Mesothelial cell of epicardium (in vitro differentiated cells): Measurements from ENCODE around the gene HS3ST5. TPM values are rescaled to one million over a fixed set of nuclear protein-coding genes. Genes with fewer than 3 reads are reported as not detected.

Source experiments
- DNase-seq, 2 experiments: peaks; one replicate each; pipeline ENCODE4 v3.0.0; 2021; ENCODE audit warnings: low spot score in 2 of 2; ENCODE audit not compliant: unreplicated experiment in 2 of 2
- H3K27ac Mint-ChIP-seq: 2 replicates; pipeline ENCODE4 v1.8.0; 2021; ENCODE audit warnings: mixed read lengths
- H3K27me3 Mint-ChIP-seq: 2 replicates; pipeline ENCODE4 v1.8.0; 2021; ENCODE audit warnings: low read depth, mixed read lengths
- H3K36me3 Mint-ChIP-seq: 2 replicates; pipeline ENCODE4 v1.8.0; 2021; ENCODE audit warnings: mixed read lengths
- H3K4me1 Mint-ChIP-seq: 2 replicates; pipeline ENCODE4 v1.8.0; 2021; ENCODE audit warnings: mixed read lengths
- H3K4me3 Mint-ChIP-seq: 2 replicates; pipeline ENCODE4 v1.8.0; 2021; ENCODE audit warnings: mild to moderate bottlenecking, moderate library complexity, mixed read lengths
- H3K9me3 Mint-ChIP-seq: 2 replicates; pipeline ENCODE4 v1.8.0; 2021; ENCODE audit warnings: mixed read lengths
- total RNA-seq: library from RNA; stranded (reverse); gene quantifications from 3 replicates; pipeline ENCODE4 v1.2.1, GENCODE V29; 2021
- TF ChIP-seq, protein P1 (sequence below): fragments of 200-600 bp; sonication (generic); IDR thresholded peaks from one replicate; pipeline ENCODE4 v1.5.0; 2021; ENCODE audit warnings: antibody characterized with exemption; ENCODE audit not compliant: unreplicated experiment

HS3ST5 gene
- total RNA-seq, 1 donor from 2014 or later = 0.49 TPM

DNA sequence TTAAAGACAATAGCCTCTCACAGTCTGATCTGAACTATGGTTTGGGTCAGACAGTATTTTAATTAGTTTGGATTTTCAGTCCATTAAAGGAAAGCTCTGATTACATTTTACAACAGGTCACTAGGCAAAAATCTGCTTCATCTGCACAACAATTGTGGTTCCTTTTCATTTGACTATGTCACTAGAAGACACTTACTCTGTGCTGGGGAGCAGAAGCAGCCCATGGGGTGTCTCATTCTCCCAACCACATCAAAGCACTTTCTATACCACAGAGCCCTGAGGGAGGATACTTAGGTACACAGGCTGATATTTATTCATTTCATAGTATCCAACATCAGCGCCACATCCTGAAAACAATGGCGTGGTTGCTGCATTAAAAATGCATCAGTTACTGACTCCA is 335.3 kb downstream of the HS3ST5 start:
- Mint-ChIP-seq H3K9me3 (peaks cover 6% of the 10 kb centered on the region), H3K4me3 (peak overlapping the region; percentile 53), H3K27ac (peak overlapping the region; percentile 89), H3K36me3 (peaks cover 18% of the 10 kb centered on the region), H3K27me3 (no peaks in the 10 kb centered on the region), H3K4me1 (peaks cover 50% of the 10 kb centered on the region)
- DNase-seq = no peak
- TF ChIP-seq, protein P1, sequence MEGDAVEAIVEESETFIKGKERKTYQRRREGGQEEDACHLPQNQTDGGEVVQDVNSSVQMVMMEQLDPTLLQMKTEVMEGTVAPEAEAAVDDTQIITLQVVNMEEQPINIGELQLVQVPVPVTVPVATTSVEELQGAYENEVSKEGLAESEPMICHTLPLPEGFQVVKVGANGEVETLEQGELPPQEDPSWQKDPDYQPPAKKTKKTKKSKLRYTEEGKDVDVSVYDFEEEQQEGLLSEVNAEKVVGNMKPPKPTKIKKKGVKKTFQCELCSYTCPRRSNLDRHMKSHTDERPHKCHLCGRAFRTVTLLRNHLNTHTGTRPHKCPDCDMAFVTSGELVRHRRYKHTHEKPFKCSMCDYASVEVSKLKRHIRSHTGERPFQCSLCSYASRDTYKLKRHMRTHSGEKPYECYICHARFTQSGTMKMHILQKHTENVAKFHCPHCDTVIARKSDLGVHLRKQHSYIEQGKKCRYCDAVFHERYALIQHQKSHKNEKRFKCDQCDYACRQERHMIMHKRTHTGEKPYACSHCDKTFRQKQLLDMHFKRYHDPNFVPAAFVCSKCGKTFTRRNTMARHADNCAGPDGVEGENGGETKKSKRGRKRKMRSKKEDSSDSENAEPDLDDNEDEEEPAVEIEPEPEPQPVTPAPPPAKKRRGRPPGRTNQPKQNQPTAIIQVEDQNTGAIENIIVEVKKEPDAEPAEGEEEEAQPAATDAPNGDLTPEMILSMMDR = no peak
